Glomerular endothelial cell (primary cell): ENCODE data around the gene ARHGAP42. TPM values are rescaled to one million over a fixed set of nuclear protein-coding genes. Genes with fewer than 3 reads are reported as not detected.

Experiments
- DNase-seq: peaks from one replicate; pipeline ENCODE4 v3.0.0-alpha.2; 2011; ENCODE audit warnings: low read depth, low spot score; ENCODE audit errors: extremely low read depth
- total RNA-seq: library from RNA; depleted of rRNA; stranded (reverse); fragments of >200 nt; gene quantifications from 2 replicates; pipeline ENCODE4 v1.2.3, GENCODE V29; 2015

Gene ARHGAP42
- total RNA-seq, 1 donor from 2014 or later, result 11.9 TPM

GRCh38 chr11:100902454-100903141 lies 215.5 kb downstream of the ARHGAP42 start:
- DNase-seq, result no peak

- DNase-seq, result no peak
Observed at GRCh38 chr11:100903284-100903683, 216.2 kb downstream of the ARHGAP42 start.

- no peak for DNase-seq
Observed at GRCh38 chr11:100905684-100906083, 218.6 kb downstream of the ARHGAP42 start.

DNA sequence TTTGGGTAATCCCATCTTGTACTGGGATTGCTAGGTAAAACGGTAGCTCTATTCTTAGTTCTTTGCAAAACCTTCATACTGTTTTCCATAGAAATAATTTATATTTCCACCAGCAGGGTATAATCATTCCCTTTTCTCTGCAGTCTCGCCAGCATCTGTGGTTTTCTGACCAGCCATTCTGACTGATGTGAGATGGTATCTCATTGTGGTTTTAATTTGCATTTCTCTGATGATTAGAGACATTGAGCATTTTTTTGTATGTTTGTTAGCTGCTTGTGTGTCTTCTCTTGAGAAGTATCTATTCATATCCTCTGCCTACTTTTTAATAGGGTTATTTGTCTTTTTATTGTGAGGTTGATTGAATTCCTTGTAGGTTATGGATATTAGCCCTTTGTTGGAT lies 221.7 kb downstream of the ARHGAP42 start:
- no peak for DNase-seq

- DNase-seq, result no peak
Observed at GRCh38 chr11:100910808-100911207, 223.7 kb downstream of the ARHGAP42 start.

DNA sequence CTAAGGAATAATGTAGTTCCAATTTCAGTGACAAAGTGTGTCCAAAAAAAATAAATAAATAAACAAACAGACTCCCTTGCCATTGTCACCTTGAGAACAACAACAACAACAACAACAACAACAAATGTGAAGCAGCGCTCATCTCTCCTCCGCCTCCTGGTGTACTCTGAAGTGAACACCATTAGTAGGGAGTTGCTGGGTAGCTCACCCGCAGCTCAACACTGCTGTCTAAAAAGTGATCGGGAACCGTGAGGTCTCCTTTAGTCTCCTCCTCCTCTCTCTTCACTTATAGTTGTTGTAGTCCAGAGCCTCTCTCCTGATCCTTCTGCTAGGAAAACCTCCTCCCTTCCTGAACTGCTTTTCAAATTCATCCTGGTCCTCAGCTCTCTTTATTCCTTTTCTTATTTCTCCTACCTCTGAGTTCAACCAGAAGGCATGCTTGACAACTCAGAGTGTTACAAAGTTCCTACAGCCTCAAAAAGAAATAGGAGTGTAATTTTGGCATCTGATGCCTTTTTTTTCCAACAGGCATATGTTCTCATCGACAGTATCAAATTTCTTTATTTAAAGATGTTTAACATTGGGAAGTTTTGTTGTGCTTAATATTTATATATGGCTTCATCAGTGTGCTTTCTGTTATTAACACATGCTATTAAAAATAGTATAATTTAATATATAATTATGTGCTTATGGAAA lies 227.5 kb downstream of the ARHGAP42 start:
- DNase-seq, result no peak

DNA sequence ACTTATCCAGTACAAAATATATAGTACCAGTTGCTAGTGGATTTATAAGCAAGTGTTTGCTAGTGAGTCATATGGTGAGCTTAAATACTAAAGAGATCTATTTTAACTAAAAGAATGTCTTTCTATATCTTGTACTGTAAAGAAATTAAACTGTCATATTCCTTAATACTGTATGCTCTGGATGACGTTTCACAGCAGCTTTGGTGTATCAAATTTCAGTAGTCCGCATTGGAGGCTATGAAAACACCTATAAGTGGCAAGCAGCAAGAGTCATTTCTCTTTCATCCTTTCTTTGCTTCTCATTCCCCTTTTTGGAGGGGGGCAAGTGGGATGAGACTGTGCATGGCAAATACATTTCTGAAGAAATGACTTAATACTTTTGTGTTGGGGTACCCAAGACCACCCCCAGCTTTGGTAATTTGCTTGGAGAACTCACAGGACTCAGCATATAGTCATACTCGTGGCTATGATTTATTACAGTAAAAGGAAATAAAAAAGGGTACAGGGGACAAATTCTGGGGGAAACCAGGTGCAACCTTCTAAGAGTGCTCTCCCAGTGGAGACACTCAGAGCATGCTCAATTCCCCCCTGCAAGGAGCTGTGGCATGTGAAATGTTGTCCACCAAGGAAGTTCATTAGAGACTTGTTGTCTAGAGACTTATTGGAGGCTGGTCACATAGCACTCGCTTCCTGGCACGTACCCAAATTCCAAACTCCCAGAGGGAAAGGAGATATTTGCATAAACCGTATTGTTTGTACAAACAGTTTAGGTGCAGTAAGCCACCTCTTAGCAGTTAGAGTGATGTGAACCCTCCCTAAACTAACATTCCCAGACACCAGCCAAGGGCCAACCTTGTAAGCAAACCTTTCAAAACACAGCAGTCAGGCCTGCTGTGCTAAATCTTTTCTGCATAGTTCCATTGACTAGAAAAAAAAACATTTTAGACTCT lies 231.7 kb downstream of the ARHGAP42 start:
- no peak for DNase-seq

GRCh38 chr11:100920593-100920992 lies 233.5 kb downstream of the ARHGAP42 start:
- DNase-seq, result no peak

DNA sequence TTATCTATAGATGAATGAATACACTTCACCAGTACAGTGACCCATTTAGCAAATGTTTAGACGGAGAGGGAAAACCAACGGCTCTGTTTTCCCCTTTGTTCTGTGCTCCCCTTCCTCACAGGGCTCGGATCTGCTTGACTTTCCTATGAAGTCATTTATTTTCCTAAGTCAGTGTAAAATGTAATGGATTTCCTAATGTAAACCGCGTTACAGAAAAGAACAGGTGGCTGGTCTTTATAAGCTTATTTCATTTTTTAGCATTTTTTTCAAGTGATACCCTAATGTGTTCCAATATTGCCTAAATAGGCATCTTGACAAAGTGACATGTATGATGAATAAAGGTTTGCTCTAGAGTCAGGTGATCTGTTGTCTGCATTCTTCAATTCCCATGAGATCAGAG lies 235.0 kb downstream of the ARHGAP42 start:
- DNase-seq, result no peak

GRCh38 chr11:100923555-100923954 lies 236.5 kb downstream of the ARHGAP42 start:
- DNase-seq, result no peak

DNA sequence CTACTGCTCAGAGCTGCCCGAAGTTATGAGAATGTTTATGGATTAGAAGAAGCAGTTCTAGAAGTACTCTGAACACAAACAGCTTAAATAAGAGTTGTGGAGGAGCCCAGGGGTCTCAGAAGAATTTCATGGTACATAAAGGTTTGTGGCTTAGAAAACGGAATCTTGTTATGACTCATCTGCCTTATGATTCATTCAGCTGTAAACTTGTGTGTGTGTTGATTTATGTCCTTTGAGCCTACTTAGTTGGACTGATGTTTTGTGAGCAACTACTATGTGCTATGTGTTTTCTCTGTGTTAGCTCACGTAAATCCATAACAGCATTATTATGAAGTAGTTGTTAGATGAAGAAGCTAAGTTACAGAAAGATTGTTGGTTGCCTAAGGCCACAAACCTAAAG lies 238.8 kb downstream of the ARHGAP42 start:
- DNase-seq, result peak; percentile 33

DNA sequence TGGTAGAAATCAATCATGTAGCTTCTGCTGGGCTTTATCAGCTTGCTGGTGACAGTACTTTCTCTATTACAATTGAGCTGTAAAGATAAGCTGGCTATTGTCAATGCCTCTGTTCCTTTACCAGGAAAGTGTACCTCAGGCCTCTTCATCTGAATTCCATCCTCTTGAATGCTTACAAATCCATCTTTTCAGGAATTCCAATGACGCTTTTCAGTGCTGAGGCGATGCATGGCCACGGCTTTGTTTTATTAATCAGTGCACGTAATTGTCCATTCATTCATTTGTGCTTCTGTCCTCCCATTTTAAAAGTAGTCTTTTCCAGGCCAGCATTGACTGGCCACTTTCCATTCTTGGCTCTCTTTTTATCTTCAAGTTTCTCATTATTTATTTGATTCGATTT lies 240.5 kb downstream of the ARHGAP42 start:
- no peak for DNase-seq

- DNase-seq, result no peak
Observed at GRCh38 chr11:100928426-100928825, 241.3 kb downstream of the ARHGAP42 start.

- DNase-seq, result no peak
Observed at GRCh38 chr11:100929377-100929776, 242.3 kb downstream of the ARHGAP42 start.

GRCh38 chr11:100930185-100930778 lies 243.2 kb downstream of the ARHGAP42 start:
- peak; percentile 36 for DNase-seq

- no peak for DNase-seq
Observed at GRCh38 chr11:100932474-100933100, 245.5 kb downstream of the ARHGAP42 start.

DNA sequence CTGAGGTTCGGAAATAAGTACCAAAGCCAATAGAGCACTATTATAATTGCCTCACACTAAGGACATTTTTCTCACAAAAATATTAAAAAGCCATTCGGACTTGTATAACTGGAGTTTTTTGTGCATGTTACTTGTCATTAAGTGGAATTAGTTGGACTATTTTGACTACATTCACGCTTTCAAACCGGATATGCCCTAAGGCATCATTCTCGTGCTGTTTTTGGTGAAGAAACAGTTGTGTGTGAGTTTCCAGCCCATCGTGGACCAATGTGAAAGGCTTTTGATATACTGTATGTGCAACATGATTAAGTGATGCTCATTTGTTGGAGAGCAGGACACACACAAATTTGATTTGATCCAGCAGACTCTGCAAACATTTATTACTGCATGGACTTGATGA lies 249.7 kb downstream of the ARHGAP42 start:
- no peak for DNase-seq

DNA sequence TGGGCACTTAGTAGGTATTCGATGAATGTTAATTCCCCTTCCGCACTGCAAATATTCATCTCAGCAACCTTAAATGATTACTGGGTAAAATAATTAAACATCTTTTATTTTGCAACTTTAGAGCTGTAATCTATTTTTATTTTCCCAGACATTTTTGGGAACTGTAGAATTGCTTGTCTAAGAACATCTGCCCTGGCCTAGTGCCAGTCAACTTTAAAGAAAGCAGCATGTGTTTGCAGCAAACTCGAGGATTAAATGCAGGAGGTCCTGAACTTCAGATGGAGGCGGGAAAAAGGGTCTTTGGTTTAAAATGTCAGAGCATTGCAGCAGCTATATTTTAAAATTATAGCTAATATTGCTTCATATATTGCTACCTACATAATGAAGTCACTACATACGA lies 252.5 kb downstream of the ARHGAP42 start:
- no peak for DNase-seq

DNA sequence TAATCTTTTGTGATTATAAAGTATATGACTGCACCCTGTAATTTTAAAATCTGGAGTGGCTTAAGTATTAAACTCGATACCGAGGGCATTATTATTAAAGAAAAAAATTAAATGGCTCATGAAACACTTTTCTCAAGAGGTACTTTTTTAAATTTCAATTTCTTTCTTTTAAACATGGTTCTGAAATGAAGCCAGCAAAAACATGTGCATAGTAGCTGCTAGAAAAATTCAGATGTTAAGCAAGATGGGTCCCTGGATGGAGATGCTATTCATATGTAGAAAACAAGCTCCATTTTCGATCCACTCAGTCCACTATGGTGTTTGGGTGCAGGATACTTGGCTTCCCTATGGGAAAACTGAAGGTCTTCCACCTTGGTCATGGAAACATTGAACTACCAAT lies 253.0 kb downstream of the ARHGAP42 start:
- no peak for DNase-seq

- DNase-seq, result no peak
Observed at GRCh38 chr11:100941033-100941432, 253.9 kb downstream of the ARHGAP42 start.
